OCI-LY1 (cell line): ENCODE results near the gene PNPLA7.

Experiments used
- H2AFZ ChIP-seq: fragments of 200-600 bp; sonication (generic), shearing (Covaris generic); 2 replicates; pipeline ENCODE4 v1.6.0; 2014; ENCODE audit warnings: antibody characterized with exemption, mild to moderate bottlenecking, low read length
- H3F3A ChIP-seq: fragments of 200-600 bp; sonication (generic), shearing (Covaris generic); 2 replicates; pipeline ENCODE4 v1.6.0; 2014; ENCODE audit warnings: mild to moderate bottlenecking, antibody characterized with exemption, low read length, moderate library complexity; ENCODE audit not compliant: insufficient read depth
- H3K27ac ChIP-seq: fragments of 200-600 bp; sonication (generic); 2 replicates; pipeline ENCODE4 v1.5.1; 2014; ENCODE audit warnings: low read length, mixed run types, mild to moderate bottlenecking, low read depth; ENCODE audit not compliant: poor library complexity, severe bottlenecking
- H3K27me3 ChIP-seq: fragments of 200-600 bp; sonication (generic); 2 replicates; pipeline ENCODE4 v1.6.0; 2014; ENCODE audit warnings: antibody characterized with exemption, mild to moderate bottlenecking, low read length, moderate library complexity; ENCODE audit not compliant: insufficient read depth
- H3K36me3 ChIP-seq: fragments of 200-600 bp; sonication (generic); 2 replicates; pipeline ENCODE4 v1.6.1; 2014; ENCODE audit warnings: mild to moderate bottlenecking, antibody characterized with exemption, low read length, moderate library complexity, mixed read lengths; ENCODE audit not compliant: insufficient read depth
- H3K4me1 ChIP-seq: fragments of 200-600 bp; sonication (generic); 2 replicates; pipeline ENCODE4 v1.5.1; 2014; ENCODE audit warnings: mild to moderate bottlenecking, low read length, moderate library complexity; ENCODE audit not compliant: insufficient read depth, severe bottlenecking
- H3K4me2 ChIP-seq: fragments of 200-600 bp; sonication (generic), shearing (Covaris generic); 2 replicates; pipeline ENCODE4 v1.6.1; 2014; ENCODE audit warnings: low read length
- H3K4me3 ChIP-seq: fragments of 200-600 bp; sonication (generic); 2 replicates; pipeline ENCODE4 v1.5.1; 2014; ENCODE audit warnings: low read length, low read depth, mild to moderate bottlenecking, mixed read lengths; ENCODE audit not compliant: poor library complexity, severe bottlenecking
- H3K79me2 ChIP-seq: fragments of 200-600 bp; shearing (Covaris generic); 2 replicates; pipeline ENCODE4 v1.6.1; 2016; ENCODE audit warnings: mixed run types, low read length, mixed read lengths; ENCODE audit not compliant: insufficient read depth
- H3K9ac ChIP-seq: fragments of 200-600 bp; sonication (generic), shearing (Covaris generic); 2 replicates; pipeline ENCODE4 v1.6.1; 2014; ENCODE audit warnings: mild to moderate bottlenecking, low read length, mixed read lengths
- H3K9me2 ChIP-seq: fragments of 200-600 bp; sonication (generic), shearing (Covaris generic); 2 replicates; pipeline ENCODE4 v1.6.1; 2014; ENCODE audit warnings: low read depth, mild to moderate bottlenecking, low read length, mixed read lengths
- H3K9me3 ChIP-seq: fragments of 200-600 bp; shearing (Covaris generic); 2 replicates; pipeline ENCODE4 v1.6.1; 2014; ENCODE audit warnings: low read length, mixed read lengths
- H4K20me1 ChIP-seq: fragments of 200-600 bp; sonication (generic), shearing (Covaris generic); 2 replicates; pipeline ENCODE4 v1.6.0; 2016; ENCODE audit warnings: mild to moderate bottlenecking, low read length; ENCODE audit not compliant: insufficient read depth
- EZH2 ChIP-seq: fragments of 200-600 bp; sonication (generic), shearing (Covaris generic); IDR thresholded peaks from 2 replicates; pipeline ENCODE4 v1.8.0; 2017; ENCODE audit warnings: borderline replicate concordance, mixed run types, mild to moderate bottlenecking, antibody characterized with exemption, low read length, moderate library complexity, mixed read lengths
- TF ChIP-seq, protein P1 (sequence below): fragments of 200-600 bp; sonication (generic), shearing (Covaris generic); IDR thresholded peaks from 2 replicates; pipeline ENCODE4 v1.5.1; 2017; ENCODE audit warnings: mild to moderate bottlenecking, antibody characterized with exemption, low read length, moderate library complexity, mixed read lengths

The PNPLA7 gene

GRCh38 chr9:137545123-137545522 is 5.1 kb downstream of the PNPLA7 start:
- no peak overlapping the region for H2AFZ ChIP-seq
- H3K4me2 ChIP-seq, result no peak overlapping the region
- H3K9me3 ChIP-seq, result no peaks in the 10 kb centered on the region

DNA sequence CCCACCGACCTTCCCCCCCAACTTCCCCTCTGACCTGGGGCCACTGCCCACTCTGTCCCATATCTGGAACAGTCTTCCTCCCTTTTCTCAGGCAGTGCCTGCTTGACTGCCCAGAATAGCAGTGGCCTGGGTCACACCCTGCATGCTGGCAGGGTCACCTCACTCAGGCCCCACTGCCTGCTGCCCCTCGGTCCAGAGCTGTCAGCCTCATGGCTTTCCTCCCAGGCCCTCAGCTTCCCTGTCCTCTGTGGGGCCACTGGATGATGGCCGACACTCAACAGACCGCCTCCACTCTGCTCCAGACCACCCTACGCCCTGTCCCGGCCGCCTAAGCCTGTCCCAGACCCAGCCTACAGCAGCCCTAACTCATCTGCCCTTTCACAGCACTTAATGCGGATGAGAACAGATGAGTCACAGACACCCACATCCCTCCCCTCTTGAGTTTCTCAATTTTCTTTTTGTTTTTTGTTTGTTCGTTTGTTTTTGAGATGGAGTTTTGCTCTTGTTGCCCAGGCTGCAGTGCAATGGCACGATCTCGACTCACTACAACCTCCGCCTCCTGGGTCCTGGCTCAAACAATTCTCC is 5.9 kb downstream of the PNPLA7 start:
- no peaks in the 10 kb centered on the region for H3F3A ChIP-seq

More at GRCh38 chr9:137545123-137545522, 5.1 kb downstream of the PNPLA7 start:
- TF ChIP-seq, protein P1, sequence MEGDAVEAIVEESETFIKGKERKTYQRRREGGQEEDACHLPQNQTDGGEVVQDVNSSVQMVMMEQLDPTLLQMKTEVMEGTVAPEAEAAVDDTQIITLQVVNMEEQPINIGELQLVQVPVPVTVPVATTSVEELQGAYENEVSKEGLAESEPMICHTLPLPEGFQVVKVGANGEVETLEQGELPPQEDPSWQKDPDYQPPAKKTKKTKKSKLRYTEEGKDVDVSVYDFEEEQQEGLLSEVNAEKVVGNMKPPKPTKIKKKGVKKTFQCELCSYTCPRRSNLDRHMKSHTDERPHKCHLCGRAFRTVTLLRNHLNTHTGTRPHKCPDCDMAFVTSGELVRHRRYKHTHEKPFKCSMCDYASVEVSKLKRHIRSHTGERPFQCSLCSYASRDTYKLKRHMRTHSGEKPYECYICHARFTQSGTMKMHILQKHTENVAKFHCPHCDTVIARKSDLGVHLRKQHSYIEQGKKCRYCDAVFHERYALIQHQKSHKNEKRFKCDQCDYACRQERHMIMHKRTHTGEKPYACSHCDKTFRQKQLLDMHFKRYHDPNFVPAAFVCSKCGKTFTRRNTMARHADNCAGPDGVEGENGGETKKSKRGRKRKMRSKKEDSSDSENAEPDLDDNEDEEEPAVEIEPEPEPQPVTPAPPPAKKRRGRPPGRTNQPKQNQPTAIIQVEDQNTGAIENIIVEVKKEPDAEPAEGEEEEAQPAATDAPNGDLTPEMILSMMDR, result no peak
- TF ChIP-seq EZH2, result no peak
- Histone ChIP-seq H3K36me3 (peaks cover 7% of the 10 kb centered on the region), H3K9ac (no peak overlapping the region), H3K79me2 (no peaks in the 10 kb centered on the region), H3K4me1 (peaks cover 8% of the 10 kb centered on the region), H3F3A (no peaks in the 10 kb centered on the region), H3K27me3 (no peaks in the 10 kb centered on the region), H3K9me2 (no peaks in the 10 kb centered on the region), H4K20me1 (no peaks in the 10 kb centered on the region), H3K27ac (no peak overlapping the region), H3K4me3 (no peak overlapping the region)

GRCh38 chr9:137543237-137543963 is 6.8 kb downstream of the PNPLA7 start:
- Histone ChIP-seq H3K4me1 (no peaks in the 10 kb centered on the region), H3K27ac (no peak overlapping the region), H3K4me2 (no peak overlapping the region), H4K20me1 (no peaks in the 10 kb centered on the region), H3K9me3 (no peaks in the 10 kb centered on the region), H3F3A (no peaks in the 10 kb centered on the region), H3K79me2 (no peaks in the 10 kb centered on the region), H3K4me3 (no peak overlapping the region), H3K9ac (no peak overlapping the region), H3K36me3 (peaks cover 7% of the 10 kb centered on the region), H2AFZ (no peak overlapping the region), H3K9me2 (no peaks in the 10 kb centered on the region), H3K27me3 (no peaks in the 10 kb centered on the region)
- TF ChIP-seq, protein P1, result no peak
- no peak for TF ChIP-seq EZH2

More for the DNA sequence above, 5.9 kb downstream of the PNPLA7 start:
- Histone ChIP-seq H3K9me2 (no peaks in the 10 kb centered on the region), H4K20me1 (no peaks in the 10 kb centered on the region), H3K79me2 (no peaks in the 10 kb centered on the region), H3K4me2 (no peak overlapping the region), H3K4me3 (no peak overlapping the region), H3K9me3 (no peaks in the 10 kb centered on the region), H3K27ac (no peak overlapping the region), H3K4me1 (no peaks in the 10 kb centered on the region), H2AFZ (no peak overlapping the region), H3K36me3 (peaks cover 7% of the 10 kb centered on the region), H3K9ac (no peak overlapping the region), H3K27me3 (no peaks in the 10 kb centered on the region)
- TF ChIP-seq EZH2, result no peak
- TF ChIP-seq, protein P1, result no peak
